Fibroblast of peridontal ligament (primary cell): ENCODE measurements around the gene TMEM232.
A peak's percentile ranks its signal among the peaks of the same experiment; 100 is the strongest.
"Not testable (repeated sequence)": the region's sequence is repeated elsewhere in the genome, so short reads cannot be mapped to it uniquely, and the experiment has no call there.

Experiments used
- DNase-seq: peaks from one replicate; pipeline ENCODE4 v3.0.0-alpha.2; 2010; ENCODE audit errors: extremely low read depth

Gene TMEM232

DNA sequence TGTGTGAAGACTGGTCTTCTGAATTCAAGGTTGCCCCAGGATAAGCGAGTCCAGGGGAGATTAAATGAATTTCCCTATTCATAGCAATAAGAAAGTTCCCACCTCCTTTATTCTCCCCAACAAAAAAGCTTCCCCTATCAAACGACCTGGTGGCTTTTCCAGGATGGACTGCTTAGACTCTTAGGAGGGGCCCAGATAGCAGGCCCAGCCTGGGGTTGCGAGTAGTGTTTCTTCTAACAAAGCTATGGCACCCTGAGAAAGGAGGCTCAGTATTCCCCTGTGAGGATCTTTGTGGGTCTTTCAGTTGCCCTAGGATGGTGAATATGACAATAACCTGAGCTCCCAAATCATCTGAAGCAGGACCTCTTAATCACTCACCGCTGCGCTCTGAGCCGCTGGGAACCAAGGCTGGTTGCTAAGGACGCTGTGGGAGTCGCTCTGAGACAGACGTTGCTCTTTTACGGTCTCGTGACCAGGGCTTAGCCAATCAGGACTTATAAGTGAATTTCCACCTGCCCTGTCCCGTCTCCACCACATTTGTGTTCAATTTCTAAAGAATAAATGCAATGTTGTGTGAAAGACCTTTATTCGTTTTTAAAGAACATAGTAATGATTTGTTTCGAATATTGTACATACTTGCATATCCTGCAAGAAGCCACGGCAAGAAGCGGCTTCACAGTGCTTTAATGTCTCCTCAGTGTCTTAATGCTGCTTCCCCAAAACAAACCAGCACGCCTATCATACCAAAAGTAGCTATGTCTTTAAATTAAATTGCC lies at the start of gene TMEM232:
Gene TMEM232, minus strand, starts transcription at position 423 of the 776 bp plus-strand sequence. CDS start 59,319 bp downstream, outside the sequence.
- DNase-seq: peak; percentile 68

- no peak for DNase-seq
Measured at GRCh38 chr5:110770286-110770685, 43.8 kb upstream of the TMEM232 start.

DNA sequence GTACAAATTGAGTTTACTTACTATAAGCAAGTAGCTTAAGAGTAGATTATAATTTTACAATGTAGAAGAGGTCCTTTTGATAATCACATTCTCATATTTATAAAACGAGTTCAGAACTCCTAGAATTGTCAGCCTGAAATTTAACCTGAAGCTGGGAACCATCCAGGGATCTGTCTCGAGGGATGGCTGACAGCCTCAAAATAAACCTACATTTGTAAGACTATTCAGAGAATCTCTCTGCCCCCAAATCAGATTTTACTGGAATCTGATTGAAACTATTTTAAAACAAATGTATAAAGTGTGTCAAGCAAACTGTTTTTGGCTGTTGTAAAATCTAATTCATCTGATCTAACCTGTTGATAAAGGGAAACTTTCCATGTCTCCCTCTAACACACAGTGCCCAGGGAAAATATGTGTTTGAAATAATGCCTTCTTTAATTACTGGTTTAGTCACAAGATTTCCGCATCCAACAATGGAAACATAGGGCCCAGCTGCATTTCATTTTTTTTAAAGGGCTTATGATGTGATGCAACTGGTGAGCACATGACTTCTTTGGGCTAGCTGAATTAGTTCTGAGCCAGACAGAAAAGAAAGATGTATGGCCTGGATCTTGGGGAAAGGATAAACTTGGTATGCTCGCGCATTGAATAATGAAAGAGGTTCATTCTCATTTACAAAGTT lies 42.7 kb upstream of the TMEM232 start:
- DNase-seq: peak; percentile 97

DNA sequence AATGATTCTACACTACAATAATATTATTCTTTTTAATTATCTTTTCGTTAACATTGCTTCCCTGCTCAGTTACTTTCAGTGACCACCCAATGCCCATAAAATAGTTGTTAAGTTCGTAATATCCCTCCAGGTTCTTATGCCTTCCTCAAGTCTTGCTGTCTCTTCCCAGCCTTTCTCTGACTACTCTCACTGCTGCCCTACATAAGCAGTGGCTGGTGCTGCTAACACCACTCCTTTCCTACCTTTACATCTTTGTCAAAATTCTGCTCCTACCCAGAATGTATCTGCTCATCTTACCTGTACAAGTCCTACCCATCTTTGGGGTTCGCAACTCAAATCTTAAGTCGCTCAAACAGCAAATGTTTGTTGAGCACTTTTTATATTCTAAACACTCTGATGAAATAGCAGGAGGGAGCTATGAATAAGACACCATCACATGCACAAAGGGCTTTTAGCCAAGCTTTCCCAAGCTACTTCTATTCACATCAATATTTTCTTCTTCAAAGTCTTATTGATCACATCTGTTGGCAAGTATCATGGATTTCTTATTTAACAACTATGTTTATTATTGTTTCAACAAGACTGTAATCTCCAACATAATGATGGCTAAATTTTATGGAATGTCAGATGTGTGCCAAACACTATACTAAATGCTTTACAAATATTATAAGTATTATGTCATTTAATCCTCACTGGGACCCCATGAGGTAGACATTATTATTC lies 41.8 kb upstream of the TMEM232 start:
- DNase-seq: peak; percentile 96

- DNase-seq: no peak
Measured at GRCh38 chr5:110760158-110760557, 33.7 kb upstream of the TMEM232 start.

GRCh38 chr5:110757118-110757729 lies 30.8 kb upstream of the TMEM232 start:
- peak; percentile 84 for DNase-seq

- no peak for DNase-seq
Measured at GRCh38 chr5:110754181-110754580, 27.7 kb upstream of the TMEM232 start.

- no peak for DNase-seq
Measured at GRCh38 chr5:110753600-110753999, 27.1 kb upstream of the TMEM232 start.

GRCh38 chr5:110752953-110753352 lies 26.5 kb upstream of the TMEM232 start:
- DNase-seq: no peak

DNA sequence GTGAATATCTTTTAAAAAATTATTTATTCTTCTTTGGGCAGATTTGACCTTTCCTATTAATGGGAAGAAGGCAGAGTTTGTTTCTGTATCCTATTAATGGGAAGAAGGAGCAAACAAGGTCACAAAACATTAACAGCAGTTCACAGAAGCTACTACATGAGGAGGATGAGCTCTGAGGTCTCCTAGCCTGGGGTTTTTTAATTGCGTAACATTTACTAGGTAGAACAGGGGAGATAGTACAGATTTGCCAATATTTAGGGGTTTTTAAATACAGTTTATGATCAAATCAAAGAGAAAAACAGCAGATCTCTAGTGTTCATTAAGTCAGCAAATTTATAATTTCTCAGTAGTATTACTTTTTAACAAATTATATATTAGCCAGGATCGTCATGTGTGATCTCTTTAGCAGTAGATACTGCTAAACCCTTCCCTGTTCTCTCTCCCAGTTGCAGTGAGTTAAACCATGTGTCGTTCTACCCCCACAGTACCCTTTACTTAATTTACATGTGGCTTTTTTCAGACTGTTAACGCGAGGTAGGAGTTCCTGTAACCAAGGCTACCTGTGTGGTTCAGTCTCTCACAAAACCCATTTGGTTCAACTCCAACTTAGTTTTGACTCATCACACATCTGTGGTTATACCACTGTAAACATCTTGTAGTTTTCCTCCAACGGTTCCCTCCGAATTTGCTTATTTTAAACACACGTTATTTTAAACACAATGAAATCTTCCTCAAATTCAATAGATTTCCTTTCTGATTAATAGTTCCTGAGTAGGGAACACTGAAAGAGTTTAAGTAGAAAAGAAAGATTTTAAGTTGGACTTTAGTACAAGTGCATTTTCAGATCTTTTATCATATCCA lies 25.7 kb upstream of the TMEM232 start:
- DNase-seq: peak; percentile 65

GRCh38 chr5:110738812-110739651 lies 12.6 kb upstream of the TMEM232 start, which contains the start of gene SLC25A46:
TSS of gene SLC25A46 (plus strand) at chr5:110739007. CDS start at chr5:110739120, 113 bp downstream.
- peak; percentile 88 for DNase-seq

DNA sequence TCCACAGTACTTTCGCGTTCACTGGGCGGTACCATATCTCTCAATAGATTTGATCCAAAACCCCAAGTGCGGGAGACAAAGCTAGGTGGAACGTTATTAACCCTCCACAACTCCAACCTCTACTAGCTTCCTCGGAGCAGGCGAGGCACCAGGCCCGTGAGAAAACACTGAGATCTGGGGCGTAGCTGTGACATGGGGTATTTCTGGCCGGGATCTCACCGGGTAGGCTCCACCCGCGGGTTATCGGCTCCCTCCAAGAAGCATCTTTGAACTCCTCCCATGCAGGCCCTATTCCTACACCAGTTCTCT lies 12.0 kb upstream of the TMEM232 start:
- no peak for DNase-seq

DNA sequence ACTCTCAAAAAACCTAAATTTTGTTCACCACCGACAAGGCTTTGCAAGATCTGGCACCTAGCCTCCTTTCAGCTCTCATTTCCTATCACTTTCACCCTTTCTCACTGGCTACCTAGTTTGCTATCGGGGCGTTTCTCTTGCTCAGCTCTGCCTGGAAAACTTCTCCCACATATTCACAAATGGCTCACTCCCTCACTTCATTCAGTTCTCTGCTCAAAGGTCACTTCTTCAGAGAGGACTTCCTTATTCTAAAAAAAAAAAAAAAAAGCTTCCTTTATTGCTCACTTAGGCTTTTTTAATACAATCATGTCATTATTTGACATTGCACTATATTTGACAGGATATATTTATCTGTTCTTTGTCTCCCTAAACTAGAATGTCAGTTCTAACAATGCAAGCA lies 10.3 kb upstream of the TMEM232 start:
- no peak for DNase-seq

DNA sequence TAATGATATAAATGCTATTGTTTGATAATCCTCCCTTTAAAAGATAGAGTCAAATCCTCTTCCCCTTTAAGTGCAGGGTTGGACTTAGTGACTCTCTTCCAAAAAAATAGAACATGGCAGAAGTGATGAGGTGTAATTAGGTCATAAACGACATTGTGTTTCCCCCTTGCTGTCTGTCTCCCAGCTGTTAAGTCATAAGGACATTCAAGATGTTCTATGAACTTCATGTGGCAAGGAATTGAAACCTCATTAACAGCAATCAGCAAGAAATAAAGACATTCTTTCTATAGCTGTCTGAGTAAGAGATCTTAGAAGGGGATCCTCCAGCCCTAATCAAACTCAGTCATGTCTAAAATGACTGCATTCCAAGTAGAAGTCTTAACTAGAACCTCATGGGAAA lies 9.1 kb upstream of the TMEM232 start:
- peak; percentile 30 for DNase-seq

DNA sequence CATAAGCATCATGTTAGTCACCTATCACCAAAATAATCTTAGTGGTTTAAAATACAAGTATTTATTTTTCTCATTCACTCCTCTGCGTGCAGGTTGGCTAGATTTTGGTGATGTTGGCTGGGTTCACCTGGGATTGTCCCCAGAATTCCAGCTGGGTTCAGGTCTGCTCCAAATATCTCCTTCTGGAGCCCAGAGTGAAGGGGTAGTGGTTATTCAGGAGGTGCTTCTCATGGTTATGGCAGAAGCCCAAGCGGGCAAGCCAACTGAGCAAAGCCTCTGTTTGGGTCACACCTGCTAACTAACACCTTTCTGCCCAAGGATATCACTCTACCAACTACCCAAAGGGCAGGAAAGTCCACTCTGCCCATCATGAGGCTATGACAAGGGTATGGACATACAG lies 7.6 kb upstream of the TMEM232 start:
- DNase-seq: no peak

DNA sequence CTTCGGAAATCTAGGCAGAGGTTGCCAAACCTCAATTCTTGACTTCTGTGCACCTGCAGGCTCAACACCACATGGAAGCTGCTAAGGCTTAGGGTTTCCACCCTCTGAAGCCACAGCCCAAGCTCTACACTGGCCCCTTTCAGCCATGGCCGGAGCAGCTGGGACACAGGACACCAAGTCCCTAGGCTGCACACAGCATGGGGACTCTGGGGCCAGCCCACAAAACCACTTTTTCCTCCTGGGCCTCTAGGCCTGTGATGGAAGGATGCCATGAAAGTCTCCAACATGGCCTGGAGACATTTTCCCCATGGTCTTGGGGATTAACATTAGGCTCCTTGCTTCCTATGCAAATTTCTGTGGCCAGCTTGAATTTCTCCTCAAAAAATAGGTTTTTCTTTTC lies 5.0 kb upstream of the TMEM232 start:
- not testable (repeated sequence) for DNase-seq

DNA sequence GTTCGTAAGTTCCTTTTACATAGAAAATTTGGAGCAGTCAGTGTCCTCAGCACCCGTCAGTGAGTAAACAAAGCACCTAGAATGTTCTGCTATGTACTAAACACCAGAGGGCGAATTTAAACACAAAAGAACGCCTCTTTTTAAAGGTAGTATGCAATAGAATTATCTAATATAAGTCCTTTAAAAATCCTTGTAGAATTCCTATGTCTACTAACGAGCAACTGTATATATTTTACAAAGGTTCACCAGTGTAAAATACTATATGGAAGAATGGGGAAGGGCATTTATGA lies 499 bp upstream of the TMEM232 start:
- DNase-seq: peak; percentile 4

DNA sequence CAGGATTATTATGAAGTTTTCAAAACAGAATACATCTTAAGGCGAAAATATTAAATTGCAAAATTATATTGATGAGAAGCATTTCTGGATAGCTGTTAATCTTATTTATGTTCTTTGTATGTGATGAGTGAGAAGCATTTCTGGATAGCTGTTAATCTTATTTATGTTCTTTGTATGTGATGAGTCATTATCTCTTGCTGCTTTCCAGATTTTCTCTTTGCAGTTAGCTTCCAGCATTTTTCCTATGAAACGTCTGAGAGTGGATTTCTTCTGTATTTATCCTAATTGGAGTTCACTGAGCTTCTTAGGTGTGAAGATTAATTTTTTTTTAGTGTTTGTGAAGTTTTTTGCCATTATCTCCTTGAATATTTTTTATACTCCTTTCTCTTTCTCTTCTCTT lies 8.2 kb downstream of the TMEM232 start:
- no peak for DNase-seq

DNA sequence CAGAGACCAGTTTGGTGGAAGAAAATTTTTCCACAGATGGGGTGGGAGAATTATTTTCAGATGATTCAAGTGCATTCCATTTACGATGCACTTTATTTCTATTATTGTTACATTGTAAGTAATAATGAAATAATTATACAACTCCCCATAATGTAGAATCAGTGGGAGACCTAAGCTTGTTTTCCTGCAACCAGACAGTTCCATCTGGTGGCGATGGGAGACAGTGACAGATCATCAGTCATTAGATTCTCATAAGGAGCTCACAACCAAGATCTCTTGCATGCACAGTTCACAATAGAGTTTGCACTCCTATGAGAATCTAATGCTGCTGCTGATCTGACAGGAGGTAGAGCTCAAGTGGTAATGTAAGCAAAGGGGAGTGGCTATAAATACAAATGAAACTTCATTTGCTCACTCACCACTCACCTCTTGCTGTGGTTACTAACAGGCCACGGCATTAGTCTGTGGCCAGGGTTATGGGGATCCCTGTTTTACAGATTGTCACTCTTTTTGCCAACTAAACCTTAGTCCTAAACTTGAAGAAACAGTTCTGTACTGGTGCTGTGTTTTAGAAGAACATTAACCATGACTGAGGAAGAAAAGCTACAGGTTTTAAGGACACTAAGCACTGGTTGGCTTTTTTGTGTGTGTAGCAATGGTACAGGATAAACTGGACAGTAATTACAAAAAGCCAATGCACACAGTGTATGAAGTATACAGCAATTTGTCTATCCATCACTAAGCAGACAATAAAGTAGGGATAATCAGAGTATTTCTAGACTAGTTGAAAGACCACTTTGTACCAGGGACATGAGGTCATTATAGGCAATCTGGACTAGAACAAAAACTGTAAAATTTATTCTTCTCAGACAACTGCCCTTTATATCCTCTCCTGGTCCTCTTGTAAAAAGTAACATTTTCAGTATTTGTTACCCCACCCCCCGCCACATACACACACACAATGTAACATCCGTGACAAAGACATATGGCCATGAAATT lies 9.9 kb downstream of the TMEM232 start:
- no peak for DNase-seq
